Measurements from ENCODE around the gene TARS3. TPM values are rescaled to one million over a fixed set of nuclear protein-coding genes. Genes with fewer than 3 reads are reported as not detected.

TARS3 gene
- total RNA-seq, 1 experiment from 2014 or later, result 14.1 TPM

GRCh38 chr15:101672298-101672697 is 52.0 kb downstream of the TARS3 start:
- no peaks in the 10 kb centered on the region for H4K20me1 ChIP-seq (ENCODE audit: control insufficient read depth, insufficient read depth, insufficient read length)
- no peaks in the 10 kb centered on the region for H3K27me3 ChIP-seq (ENCODE audit: insufficient read depth, low read length)
- H3K23me2 ChIP-seq (ENCODE audit: insufficient read length, low read depth, low read length, poor library complexity, severe bottlenecking), result no peaks in the 10 kb centered on the region
- peaks cover 6 to 7% of the 10 kb centered on the region in 2 experiments for H3K4me1 Mint-ChIP-seq
- H3K14ac ChIP-seq (ENCODE audit: insufficient read depth, low read length), result no peak overlapping the region
- H3K79me1 ChIP-seq (ENCODE audit: insufficient read depth, low read depth, low read length, poor library complexity, severe bottlenecking), result no peaks in the 10 kb centered on the region
- no peak overlapping the region for H4K5ac ChIP-seq (ENCODE audit: insufficient read length, low read depth, low read length)
- no peaks in the 10 kb centered on the region; a peak in 1 of 5 replicates for H3K9me3 Mint-ChIP-seq
- H3K9me3 ChIP-seq (ENCODE audit: control insufficient read depth, low read depth, low read length), result no peaks in the 10 kb centered on the region
- H2AFZ ChIP-seq (ENCODE audit: low read length), result no peak overlapping the region
- no CpG with 5 or more reads among the region's 9 CpGs for WGBS (ENCODE audit: extremely low coverage, insufficient read length, low lambda C conversion rate)
- H3K4me2 ChIP-seq (ENCODE audit: insufficient read depth, insufficient read length, low read length), result no peak overlapping the region
- peak; percentile 46 for DNase-seq
- no peak overlapping the region for H3K9ac ChIP-seq (ENCODE audit: extremely low read depth, insufficient read length, low read length)
- H2BK12ac ChIP-seq (ENCODE audit: insufficient read length, low read depth, low read length), result no peak overlapping the region
- H3K27ac Mint-ChIP-seq, result peak overlapping the region in 1 of 3 experiments; percentile 69; a peak in 1 of 7 replicates
- no peak overlapping the region for H3T11ph ChIP-seq (ENCODE audit: low read length)
- H3K4ac ChIP-seq (ENCODE audit: low read depth, low read length), result no peak overlapping the region
- no peak overlapping the region for H2AK5ac ChIP-seq (ENCODE audit: insufficient read length, low read length)
- no peak overlapping the region for H2BK20ac ChIP-seq (ENCODE audit: low read depth, low read length, poor library complexity, severe bottlenecking)
- peaks cover 0 to 35% (median 4%) of the 10 kb centered on the region in 3 experiments; a peak in 4 of 7 replicates for H3K36me3 Mint-ChIP-seq (ENCODE audit: insufficient read depth in 1 of 3, low read depth in 3 of 3)
- H2BK5ac ChIP-seq (ENCODE audit: insufficient read length, low read length), result no peak overlapping the region
- H3K4me1 ChIP-seq (ENCODE audit: insufficient read depth, low read length), result no peaks in the 10 kb centered on the region
- no peak overlapping the region for H3K27ac ChIP-seq (ENCODE audit: insufficient read length, low read depth, low read length)
- H3K79me2 ChIP-seq (ENCODE audit: insufficient read depth, low read length), result no peaks in the 10 kb centered on the region
- no peaks in the 10 kb centered on the region for H3K27me3 Mint-ChIP-seq (ENCODE audit: low read depth)
- peak; percentile 37; the same call in 2 of the 3 replicates for TF ChIP-seq CTCF (conservative IDR thresholded peaks at IDR 0.05)
- no peak overlapping the region for H3K56ac ChIP-seq (ENCODE audit: insufficient read length, low read depth, low read length)
- H3K4me3 Mint-ChIP-seq, result no peak overlapping the region; a peak in 1 of 5 replicates
- H3K23ac ChIP-seq (ENCODE audit: insufficient read length, low read depth, low read length), result no peak overlapping the region
- H3K18ac ChIP-seq (ENCODE audit: insufficient read length, low read depth, low read length), result no peak overlapping the region
- H4K91ac ChIP-seq (ENCODE audit: insufficient read length, low read depth, low read length), result no peak overlapping the region
- H2BK15ac ChIP-seq (ENCODE audit: low read depth, low read length), result no peak overlapping the region
- H4K8ac ChIP-seq (replicated peaks; ENCODE audit: insufficient read length, low read depth, low read length), result no peak overlapping the region
- H2BK120ac ChIP-seq (ENCODE audit: low read depth, low read length, poor library complexity, severe bottlenecking), result no peak overlapping the region
